CD4-positive, alpha-beta memory T cell (primary cell): ENCODE data around the gene DAPK2. TPM values are rescaled to one million over a fixed set of nuclear protein-coding genes. Genes with fewer than 3 reads are reported as not detected.
A peak's percentile ranks its signal among the peaks of the same experiment; 100 is the strongest.

Experiments
- CTCF ChIA-PET: fragments of 350-600 bp; sonication (Branson Sonifier 250); formaldehyde crosslinking; loops from one replicate; lab custom pipeline; 2021; ENCODE audit warnings: inconsistent platforms; ENCODE audit not compliant: partially characterized antibody; lab: Charles Lee
- POLR2A ChIA-PET: fragments of 350-600 bp; sonication (Branson Sonifier 250); formaldehyde crosslinking; loops from one replicate; lab custom pipeline; 2021; ENCODE audit not compliant: partially characterized antibody; lab: Charles Lee
- DNase-seq, 5 donors: peaks; one replicate each; pipeline versions ENCODE4 v3.0.0 to v3.0.0-alpha.2; 2020 to 2022; ENCODE audit warnings: mixed read lengths in 1 of 5
- H3K27ac ChIP-seq: one replicate; pipeline ENCODE4 v1.7.0; 2013; ENCODE audit warnings: low read depth, low read length
- H3K27me3 ChIP-seq: 2 replicates; pipeline ENCODE4 v1.7.0; 2013; ENCODE audit warnings: mild to moderate bottlenecking, low read length, moderate library complexity; ENCODE audit not compliant: insufficient read depth
- H3K36me3 ChIP-seq: 2 replicates; pipeline ENCODE4 v1.7.0; 2013; ENCODE audit warnings: mild to moderate bottlenecking, low read length, moderate library complexity; ENCODE audit not compliant: insufficient read depth
- H3K4me1 ChIP-seq: 2 replicates; pipeline ENCODE4 v1.7.0; 2013; ENCODE audit warnings: mild to moderate bottlenecking, low read length, moderate library complexity; ENCODE audit not compliant: insufficient read depth
- H3K4me3 ChIP-seq, 2 donors: one replicate each; pipeline ENCODE4 v1.7.0; 2013; ENCODE audit warnings: low read length in 2 of 2, mild to moderate bottlenecking in 1 of 2
- H3K9me3 ChIP-seq, 2 donors: one replicate each; pipeline ENCODE4 v1.7.0; 2013; ENCODE audit warnings: low read length in 2 of 2, control low read depth in 1 of 2; ENCODE audit not compliant: control insufficient read depth in 1 of 2
- H3K27ac Mint-ChIP-seq, 7 donors: one replicate each; pipeline ENCODE4 v1.8.0; 2020 to 2021; ENCODE audit warnings: mixed read lengths in 7 of 7, mild to moderate bottlenecking in 6 of 7, inconsistent platforms in 3 of 7, moderate library complexity in 3 of 7
- H3K27me3 Mint-ChIP-seq, 2 donors: one replicate each; pipeline ENCODE4 v1.8.0; 2020 to 2021; ENCODE audit warnings: mixed read lengths in 2 of 2
- H3K36me3 Mint-ChIP-seq, 2 donors: one replicate each; pipeline ENCODE4 v1.8.0; 2020 to 2021; ENCODE audit warnings: mixed read lengths in 2 of 2, inconsistent platforms in 1 of 2, mild to moderate bottlenecking in 1 of 2
- H3K4me1 Mint-ChIP-seq, 4 donors: one replicate each; pipeline ENCODE4 v1.8.0; 2020 to 2021; ENCODE audit warnings: mixed read lengths in 4 of 4, mild to moderate bottlenecking in 1 of 4
- H3K4me3 Mint-ChIP-seq, 8 donors: one replicate each; pipeline ENCODE4 v1.8.0; 2020 to 2021; ENCODE audit warnings: mixed read lengths in 8 of 8, mild to moderate bottlenecking in 7 of 8, moderate library complexity in 6 of 8, inconsistent platforms in 3 of 8
- H3K9me3 Mint-ChIP-seq, 8 donors: one replicate each; pipeline ENCODE4 v1.8.0; 2020 to 2021; ENCODE audit warnings: mixed read lengths in 8 of 8, mild to moderate bottlenecking in 5 of 8, inconsistent platforms in 3 of 8, moderate library complexity in 1 of 8
- intact Hi-C: fragments of 100-400 bp; cut with micrococcal nuclease; formaldehyde crosslinking; loops from one replicate; pipeline ENCODE4 v1.15.1; 2023
- polyA plus RNA-seq, 2 donors: library from polyadenylated mRNA; unstranded; fragments of 300-500 nt; fragmentation: Illumina TruSeq; gene quantifications; one replicate each; pipeline ENCODE4 v1.2.3, GENCODE V29; 2021
- total RNA-seq, 2 experiments: library from RNA; stranded (reverse); gene quantifications; one replicate each; pipeline ENCODE4 v1.2.3, GENCODE V29; 2021

The DAPK2 gene
- total and polyA plus RNA-seq, 4 experiments from 2014 or later: 0.93 to 2.9 (median 2.3) TPM; not detected in 1

GRCh38 chr15:63923993-63924950 is 122.0 kb downstream of the DAPK2 start:
- Histone ChIP-seq H3K4me3 (no peak overlapping the region), H3K9me3 (no peaks in the 10 kb centered on the region), H3K27ac (no peak overlapping the region), H3K4me1 (peaks cover 14% of the 10 kb centered on the region), H3K27me3 (no peaks in the 10 kb centered on the region), H3K36me3 (no peaks in the 10 kb centered on the region)
- H3K9me3 Mint-ChIP-seq: no peaks in the 10 kb centered on the region
- no peak overlapping the region for H3K4me3 Mint-ChIP-seq
- H3K36me3 Mint-ChIP-seq: no peaks in the 10 kb centered on the region
- peaks cover 8 to 17% (median 12%) of the 10 kb centered on the region in 4 donors for H3K4me1 Mint-ChIP-seq
- ChIA-PET POLR2A (no interaction called here), CTCF (interaction anchor here (1.4 kb wide), 1 partner anchor 21 kb away, joined by 5 read pairs; no protein-coding TSS in a partner anchor)
- DNase-seq: no peak
- intact Hi-C loops: no loop called here
- H3K27me3 Mint-ChIP-seq: no peaks in the 10 kb centered on the region
- H3K27ac Mint-ChIP-seq: peak overlapping the region in 1 of 7 donors; percentile 2

DNA sequence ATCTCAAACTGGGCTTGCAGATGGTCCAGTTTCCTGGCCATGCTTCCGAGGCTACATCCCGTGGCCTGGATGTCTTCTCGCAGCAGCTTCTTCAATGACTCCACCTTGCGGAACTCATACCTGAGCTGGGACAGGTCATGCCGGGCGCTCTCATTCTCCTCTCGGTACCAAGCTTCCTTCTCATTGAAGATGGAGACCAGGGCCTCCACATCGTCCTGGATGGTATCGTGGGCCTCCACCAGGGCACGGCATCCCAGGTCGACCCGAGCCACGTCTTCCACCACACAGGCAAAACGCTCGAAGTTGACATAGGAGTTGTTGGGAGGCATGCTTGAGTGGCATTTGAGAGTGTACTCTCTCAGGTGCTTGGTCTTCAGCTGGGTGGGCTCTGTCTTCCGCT is 123.4 kb downstream of the DAPK2 start:
- Histone ChIP-seq H3K36me3 (no peaks in the 10 kb centered on the region), H3K9me3 (no peaks in the 10 kb centered on the region), H3K27me3 (no peaks in the 10 kb centered on the region), H3K27ac (no peak overlapping the region), H3K4me1 (peaks cover 14% of the 10 kb centered on the region), H3K4me3 (no peak overlapping the region)
- H3K27ac Mint-ChIP-seq: no peak overlapping the region
- no peaks in the 10 kb centered on the region for H3K27me3 Mint-ChIP-seq
- H3K4me1 Mint-ChIP-seq: peaks cover 8 to 17% (median 12%) of the 10 kb centered on the region in 4 donors
- H3K4me3 Mint-ChIP-seq: no peak overlapping the region
- DNase-seq: no peak
- intact Hi-C loops: no loop called here
- CTCF ChIA-PET: interaction anchor here (1.9 kb wide), 1 partner anchor 124 kb away, joined by 4 read pairs; the partner anchor contains the start of gene DAPK2
- H3K36me3 Mint-ChIP-seq: no peaks in the 10 kb centered on the region
- POLR2A ChIA-PET: no interaction called here
- no peaks in the 10 kb centered on the region for H3K9me3 Mint-ChIP-seq

- ChIA-PET CTCF (interaction anchor here (1.9 kb wide), 1 partner anchor 124 kb away, joined by 4 read pairs; the partner anchor contains the start of gene DAPK2), POLR2A (no interaction called here)
- peaks cover 8 to 17% (median 12%) of the 10 kb centered on the region in 4 donors for H3K4me1 Mint-ChIP-seq
- H3K4me3 ChIP-seq: no peak overlapping the region
- no peaks in the 10 kb centered on the region for H3K27me3 Mint-ChIP-seq
- H3K36me3 Mint-ChIP-seq: no peaks in the 10 kb centered on the region
- H3K27ac ChIP-seq: no peak overlapping the region
- no peaks in the 10 kb centered on the region for H3K9me3 Mint-ChIP-seq
- H3K36me3 ChIP-seq: no peaks in the 10 kb centered on the region
- no peak for DNase-seq
- no peak overlapping the region for H3K27ac Mint-ChIP-seq
- H3K9me3 ChIP-seq: no peaks in the 10 kb centered on the region
- H3K4me3 Mint-ChIP-seq: no peak overlapping the region
- intact Hi-C loops: no loop called here
- H3K27me3 ChIP-seq: no peaks in the 10 kb centered on the region
- peaks cover 14% of the 10 kb centered on the region for H3K4me1 ChIP-seq
Measured at GRCh38 chr15:63922261-63922904, 123.9 kb downstream of the DAPK2 start.

- Mint-ChIP-seq H3K4me3 (peak overlapping the region in 1 of 8 donors; percentile 31), H3K4me1 (peaks cover 8 to 17% (median 12%) of the 10 kb centered on the region in 4 donors), H3K27ac (peak overlapping the region in 1 of 7 donors; percentile 75), H3K36me3 (no peaks in the 10 kb centered on the region), H3K27me3 (no peaks in the 10 kb centered on the region), H3K9me3 (no peaks in the 10 kb centered on the region)
- H3K4me1 ChIP-seq: peaks cover 14% of the 10 kb centered on the region
- no peaks in the 10 kb centered on the region for H3K36me3 ChIP-seq
- H3K27me3 ChIP-seq: no peaks in the 10 kb centered on the region
- DNase-seq: no peak
- CTCF ChIA-PET: interaction anchor here (0.9 to 1.7 kb wide), 6 partner anchors 10 to 125 kb away, joined by 3 to 11 read pairs (median 3); partner anchors contain the start of gene DAPK2
- intact Hi-C loops: no loop called here
- H3K4me3 ChIP-seq: no peak overlapping the region
- POLR2A ChIA-PET: interaction anchor here (0.7 to 2.0 kb wide), 7 partner anchors 12 to 90 kb away, joined by 3 to 10 read pairs (median 3); no protein-coding TSS in a partner anchor
- no peak overlapping the region for H3K27ac ChIP-seq
- no peaks in the 10 kb centered on the region for H3K9me3 ChIP-seq
Measured at GRCh38 chr15:63920504-63921175, 125.6 kb downstream of the DAPK2 start.

DNA sequence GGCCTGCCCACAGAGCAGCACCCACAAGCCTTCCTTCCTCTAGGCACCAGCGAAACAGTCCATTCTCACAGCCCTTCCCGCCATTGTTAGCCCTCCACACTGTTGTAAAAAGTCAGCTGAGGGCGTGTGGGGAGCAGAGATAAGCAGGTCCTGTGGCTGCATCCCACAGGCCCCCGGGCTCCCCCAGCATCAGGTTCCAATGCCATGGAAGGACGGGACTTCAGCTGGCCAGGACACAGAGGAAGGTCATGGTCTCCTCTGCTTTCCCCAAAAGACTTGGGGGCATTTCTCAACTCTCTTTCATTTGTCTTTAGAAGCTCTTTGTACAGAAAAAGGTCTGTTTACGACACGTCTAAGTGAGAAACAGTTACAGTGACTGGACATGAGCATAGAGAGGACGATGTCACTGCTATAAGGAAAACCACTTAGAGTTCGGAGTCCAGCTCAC is 127.4 kb downstream of the DAPK2 start:
- Mint-ChIP-seq H3K4me1 (peaks cover 8 to 17% (median 12%) of the 10 kb centered on the region in 4 donors), H3K36me3 (no peaks in the 10 kb centered on the region), H3K27ac (no peak overlapping the region), H3K27me3 (no peaks in the 10 kb centered on the region), H3K4me3 (no peak overlapping the region), H3K9me3 (no peaks in the 10 kb centered on the region)
- Histone ChIP-seq H3K4me1 (peaks cover 14% of the 10 kb centered on the region), H3K36me3 (no peaks in the 10 kb centered on the region), H3K27ac (no peak overlapping the region), H3K4me3 (no peak overlapping the region), H3K27me3 (no peaks in the 10 kb centered on the region), H3K9me3 (no peaks in the 10 kb centered on the region)
- POLR2A ChIA-PET: no interaction called here
- DNase-seq: no peak
- CTCF ChIA-PET: interaction anchor here (1.2 kb wide), 1 partner anchor 26 kb away, joined by 3 read pairs; no protein-coding TSS in a partner anchor
- intact Hi-C loops: no loop called here

GRCh38 chr15:63918317-63918672 is 128.0 kb downstream of the DAPK2 start:
- Mint-ChIP-seq H3K36me3 (no peaks in the 10 kb centered on the region), H3K4me3 (no peak overlapping the region)
- intact Hi-C loops: no loop called here

More at GRCh38 chr15:63918317-63918672, 128.0 kb downstream of the DAPK2 start:
- Histone ChIP-seq H3K4me3 (no peak overlapping the region), H3K27ac (no peak overlapping the region), H3K27me3 (no peaks in the 10 kb centered on the region), H3K4me1 (peaks cover 14% of the 10 kb centered on the region), H3K9me3 (no peaks in the 10 kb centered on the region), H3K36me3 (no peaks in the 10 kb centered on the region)
- peaks cover 8 to 17% (median 12%) of the 10 kb centered on the region in 4 donors for H3K4me1 Mint-ChIP-seq
- POLR2A ChIA-PET: no interaction called here
- no peaks in the 10 kb centered on the region for H3K9me3 Mint-ChIP-seq
- H3K27ac Mint-ChIP-seq: no peak overlapping the region
- CTCF ChIA-PET: no interaction called here
- no peaks in the 10 kb centered on the region for H3K27me3 Mint-ChIP-seq
- DNase-seq: no peak
